Activated CD8-positive, alpha-beta memory T cell treated with anti-CD3 and anti-CD28 coated beads for 48 hours (primary cell): Measurements from ENCODE around the gene DYNC2LI1.

Experiments used
- DNase-seq, 3 experiments: peaks; one replicate each; pipeline ENCODE4 v3.0.0-alpha.2; 2020; ENCODE audit warnings: low read depth in 2 of 3, low spot score in 2 of 3

DYNC2LI1 gene

GRCh38 chr2:43842866-43843226, 69.0 kb downstream of the DYNC2LI1 start:
- DNase-seq: no peak

DNA sequence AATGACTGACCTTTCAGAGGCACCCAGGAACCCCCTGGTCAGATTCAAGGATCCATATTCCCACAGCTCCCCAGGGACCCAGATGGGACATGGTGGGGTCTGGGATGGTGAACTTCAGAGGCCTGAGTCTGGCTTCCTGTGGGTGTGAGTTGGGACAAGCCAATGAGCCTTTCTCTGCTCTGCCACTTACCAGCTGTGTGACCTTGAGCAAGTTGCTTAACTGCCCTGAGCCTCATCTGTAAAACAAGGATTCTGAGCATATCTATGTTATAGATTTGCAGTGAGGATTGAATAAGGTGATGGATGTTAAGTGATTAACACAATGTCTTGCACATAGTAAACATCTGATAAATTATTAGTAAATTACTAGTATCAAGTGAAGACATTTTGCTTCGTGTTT, 71.3 kb downstream of the DYNC2LI1 start:
- DNase-seq: no peak

GRCh38 chr2:43846140-43846793, 72.4 kb downstream of the DYNC2LI1 start:
- no peak for DNase-seq

GRCh38 chr2:43848214-43848613, 74.4 kb downstream of the DYNC2LI1 start:
- no peak for DNase-seq

- no peak for DNase-seq
Observed at GRCh38 chr2:43851011-43851980, 77.5 kb downstream of the DYNC2LI1 start.

- DNase-seq: no peak
Observed at GRCh38 chr2:43852196-43852730, 78.4 kb downstream of the DYNC2LI1 start.

DNA sequence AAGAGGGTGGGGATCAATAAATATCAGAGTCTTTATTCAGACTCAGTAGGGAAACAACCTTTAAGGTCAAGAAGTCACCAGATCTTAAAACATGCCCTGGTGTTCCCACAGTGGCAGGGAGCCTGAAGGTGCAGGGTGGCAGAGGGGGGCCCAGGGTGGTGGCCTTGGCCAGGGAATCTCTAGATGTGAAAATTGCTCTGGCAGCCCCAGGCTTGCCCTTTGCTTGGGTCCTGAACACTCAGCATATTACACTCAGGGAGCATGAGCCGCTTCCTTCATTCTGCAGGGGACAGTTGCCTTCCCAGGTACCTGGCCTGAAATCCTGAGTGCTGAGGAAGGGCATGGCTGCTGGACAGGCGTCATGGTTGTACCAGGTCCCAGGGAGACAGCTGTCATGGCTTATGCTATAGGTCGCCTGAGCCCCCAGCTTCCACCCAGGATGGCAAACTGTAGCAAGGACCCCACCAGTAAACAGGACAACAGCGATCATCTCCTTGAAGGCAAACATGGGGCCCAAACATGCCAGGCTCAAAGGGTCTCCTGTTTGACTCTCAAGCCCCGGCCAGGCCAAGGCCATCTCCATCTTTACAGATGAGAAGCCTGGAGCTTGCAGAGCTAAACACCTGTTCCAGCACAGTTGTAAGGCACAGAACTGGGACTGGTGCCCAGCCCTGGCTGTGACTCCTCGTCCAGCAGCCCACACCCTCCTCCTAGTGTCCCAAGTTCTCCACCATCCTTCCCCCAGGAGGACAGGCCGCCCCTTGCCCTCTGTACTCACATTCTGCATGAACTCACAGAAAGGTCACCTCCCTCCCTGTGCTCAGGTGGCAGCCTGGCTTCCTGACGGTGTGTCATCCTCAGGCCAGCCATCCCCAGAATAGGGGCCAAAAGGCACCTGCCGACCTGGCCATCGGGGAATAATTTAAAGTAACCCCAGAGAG, 79.6 kb downstream of the DYNC2LI1 start:
- DNase-seq: no peak

- no peak for DNase-seq
Observed at GRCh38 chr2:43854671-43855070, 80.8 kb downstream of the DYNC2LI1 start.

DNA sequence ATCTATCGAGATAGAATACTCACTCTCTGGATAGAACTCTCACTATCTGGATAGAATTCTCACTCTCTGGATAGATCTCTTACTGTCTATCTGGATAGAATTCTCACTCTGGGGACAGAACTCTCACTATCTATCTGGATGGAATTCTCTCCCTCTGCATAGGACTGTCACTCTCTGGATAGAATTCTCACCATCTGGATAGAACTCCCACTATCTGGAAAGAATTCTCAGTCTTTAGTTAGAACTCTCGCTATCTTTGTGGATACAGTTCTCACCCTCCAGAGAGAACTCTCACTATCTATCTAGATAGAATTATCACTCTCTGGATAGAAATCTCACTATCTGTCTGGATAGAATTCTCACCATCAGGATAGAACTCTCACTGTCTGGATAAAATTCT, 81.5 kb downstream of the DYNC2LI1 start:
- no peak for DNase-seq
